Stimulated activated CD8-positive, alpha-beta memory T cell treated with anti-CD3 and anti-CD28 coated beads, Interleukin-7, amount 100 ng/mL, for 24 hours (primary cell): Measurements from ENCODE around the gene MPPED2.

Experiments used
- DNase-seq: peaks from one replicate; pipeline ENCODE4 v3.0.0-alpha.2; 2020; ENCODE audit warnings: low read depth

Gene MPPED2

DNA sequence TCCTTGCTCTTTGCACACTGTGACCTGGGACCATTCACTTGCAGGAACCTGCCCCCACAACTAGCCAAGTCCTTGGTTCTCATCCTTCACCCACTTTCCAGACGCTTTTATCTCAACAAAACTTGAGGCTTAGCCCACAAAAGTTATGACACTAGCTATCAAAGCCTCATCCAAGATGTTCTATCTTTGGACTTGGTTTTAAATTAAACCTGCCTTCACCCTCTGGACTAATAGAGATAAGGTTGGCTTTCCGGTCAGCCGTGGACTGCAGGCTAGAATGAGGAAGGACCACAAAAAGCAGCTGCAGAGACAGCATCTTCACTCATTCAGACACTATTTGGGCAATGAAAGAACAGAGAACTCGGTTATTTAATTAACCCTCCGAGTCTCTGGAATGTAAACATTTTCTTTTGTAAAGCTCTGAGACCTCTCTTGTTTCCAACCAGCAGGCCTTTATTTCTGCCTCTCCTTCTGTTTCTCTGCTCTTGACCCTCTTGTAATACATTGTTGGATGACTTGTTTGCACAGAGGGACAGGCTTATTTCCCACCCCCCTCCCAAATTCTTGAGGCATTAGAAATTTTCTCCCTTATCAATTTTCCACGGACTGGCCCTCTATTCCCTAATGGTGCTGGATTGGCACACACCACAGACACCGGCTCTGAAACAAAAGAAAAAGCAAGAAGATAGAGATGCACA is 221.9 kb downstream of the MPPED2 start:
- DNase-seq = no peak

DNA sequence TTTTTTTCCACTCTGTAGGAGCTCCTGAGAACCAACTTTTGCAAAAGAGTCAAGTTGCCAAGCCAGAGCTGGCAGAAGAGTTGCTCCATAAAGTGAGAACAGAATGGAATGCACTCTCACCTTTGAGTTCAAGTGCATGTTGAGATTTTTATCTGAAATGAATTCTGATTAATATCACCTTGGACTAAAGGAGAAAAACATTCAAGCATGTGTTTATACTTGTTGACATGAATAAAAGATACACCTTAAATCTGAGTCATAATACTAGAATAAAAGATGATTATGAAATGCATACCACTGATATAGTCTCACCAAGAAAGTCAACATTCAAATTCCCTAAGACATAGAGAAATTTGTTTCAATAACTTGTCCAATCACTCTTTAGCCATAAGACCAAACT is 225.4 kb downstream of the MPPED2 start:
- no peak for DNase-seq
